Esophagus squamous epithelium (tissue), 5 donors: Measurements from ENCODE around the gene RASGRP1. TPM values are rescaled to one million over a fixed set of nuclear protein-coding genes. Genes with fewer than 3 reads are reported as not detected.

ENCODE experiments used
- DNase-seq: peaks from one replicate; lab custom pipeline; 2025; lab: John Stamatoyannopoulos, UW
- H3K27ac ChIP-seq, 4 donors: fragments of 200-600 bp; sonication (generic); one replicate each; pipeline ENCODE4 v1.5.1; 2016 to 2019; ENCODE audit warnings: mild to moderate bottlenecking in 1 of 4
- H3K27me3 ChIP-seq, 4 donors: fragments of 200-600 bp; sonication (generic); 1 replicate in 3 of 4; 2 replicates in 1 of 4; pipeline versions ENCODE4 v1.5.1 to v1.6.0; 2017 to 2021; ENCODE audit warnings: antibody characterized with exemption in 1 of 4
- H3K36me3 ChIP-seq, 3 donors: fragments of 200-600 bp; sonication (generic); one replicate each; pipeline ENCODE4 v1.5.1; 2016 to 2019
- H3K4me1 ChIP-seq, 3 donors: fragments of 200-600 bp; sonication (generic); one replicate each; pipeline ENCODE4 v1.5.1; 2017 to 2019
- H3K4me3 ChIP-seq, 4 donors: fragments of 200-600 bp; sonication (generic); 1 replicate in 3 of 4; 2 replicates in 1 of 4; pipeline ENCODE4 v1.5.1; 2016 to 2019; ENCODE audit warnings: mild to moderate bottlenecking in 2 of 4, moderate library complexity in 1 of 4
- H3K9me3 ChIP-seq, 3 donors: fragments of 200-600 bp; sonication (generic); one replicate each; pipeline ENCODE4 v1.5.1; 2016 to 2019
- POLR2A ChIP-seq, 4 donors: fragments of 450-650 bp; IDR thresholded peaks; one replicate each; pipeline ENCODE4 v1.6.1; 2017; ENCODE audit warnings: antibody characterized with exemption in 4 of 4, mild to moderate bottlenecking in 4 of 4, moderate library complexity in 3 of 4
- WGBS, 2 donors: methylation state at CpG; one replicate each; pipeline ENCODE4 v1.1.5; 2018; 5-methylcytosine and 5-hydroxymethylcytosine counted together
- intact Hi-C: fragments of 100-400 bp; cut with DNase I; formaldehyde crosslinking; loops from one replicate; pipeline ENCODE4 v1.15.0; 2022
- total RNA-seq, 4 donors: library from RNA; depleted of rRNA; stranded (reverse); fragments of >200 nt; gene quantifications; one replicate each; pipeline ENCODE4 v1.1.0, GENCODE V29; 2016
- TF ChIP-seq, protein P1 (sequence below), 6 experiments: fragments of 450-650 bp in 4 of 6; fragments of 200-600 bp in 2 of 6; sonication (generic) in 2 of 6; IDR thresholded peaks; one replicate each; pipeline ENCODE4 v1.5.1; 2016 to 2019; ENCODE audit warnings: antibody characterized with exemption in 6 of 6, mild to moderate bottlenecking in 4 of 6, moderate library complexity in 4 of 6
- donor health status: DM: yes; HTN: yes; CAD: no.

The RASGRP1 gene
- total RNA-seq, 4 donors from 2014 or later = 9.2 to 16.0 (median 12.2) TPM

DNA sequence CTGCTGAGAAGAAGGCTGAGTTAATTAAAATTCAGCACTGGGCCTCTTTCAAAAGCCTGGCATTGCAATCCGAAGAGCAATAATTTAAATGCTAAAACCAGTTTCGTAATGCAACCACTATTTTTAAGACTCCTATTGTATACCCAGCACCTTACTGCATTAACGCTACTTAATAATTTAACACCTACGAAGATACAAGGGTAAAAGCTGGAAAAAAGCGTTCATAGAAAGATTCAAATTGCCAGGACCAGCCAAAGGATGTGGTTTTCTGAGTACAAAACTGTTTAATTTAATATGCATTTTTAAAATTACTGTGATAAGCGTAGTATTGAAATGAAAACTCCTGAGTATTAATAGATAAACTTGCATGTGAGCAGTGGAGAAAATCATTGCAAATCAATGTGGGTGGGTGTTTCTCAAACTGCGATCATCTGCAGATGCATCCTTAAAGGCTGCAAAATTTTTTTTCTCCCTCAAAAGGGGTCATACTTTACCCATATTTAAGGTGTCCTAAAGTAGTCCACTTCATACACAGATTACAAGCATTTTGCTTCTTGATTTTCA lies 12.9 kb upstream of the RASGRP1 start:
- TF ChIP-seq, protein P1, sequence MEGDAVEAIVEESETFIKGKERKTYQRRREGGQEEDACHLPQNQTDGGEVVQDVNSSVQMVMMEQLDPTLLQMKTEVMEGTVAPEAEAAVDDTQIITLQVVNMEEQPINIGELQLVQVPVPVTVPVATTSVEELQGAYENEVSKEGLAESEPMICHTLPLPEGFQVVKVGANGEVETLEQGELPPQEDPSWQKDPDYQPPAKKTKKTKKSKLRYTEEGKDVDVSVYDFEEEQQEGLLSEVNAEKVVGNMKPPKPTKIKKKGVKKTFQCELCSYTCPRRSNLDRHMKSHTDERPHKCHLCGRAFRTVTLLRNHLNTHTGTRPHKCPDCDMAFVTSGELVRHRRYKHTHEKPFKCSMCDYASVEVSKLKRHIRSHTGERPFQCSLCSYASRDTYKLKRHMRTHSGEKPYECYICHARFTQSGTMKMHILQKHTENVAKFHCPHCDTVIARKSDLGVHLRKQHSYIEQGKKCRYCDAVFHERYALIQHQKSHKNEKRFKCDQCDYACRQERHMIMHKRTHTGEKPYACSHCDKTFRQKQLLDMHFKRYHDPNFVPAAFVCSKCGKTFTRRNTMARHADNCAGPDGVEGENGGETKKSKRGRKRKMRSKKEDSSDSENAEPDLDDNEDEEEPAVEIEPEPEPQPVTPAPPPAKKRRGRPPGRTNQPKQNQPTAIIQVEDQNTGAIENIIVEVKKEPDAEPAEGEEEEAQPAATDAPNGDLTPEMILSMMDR (IDR thresholded peaks at IDR 0.05) = no peak
- TF ChIP-seq POLR2A (IDR thresholded peaks at IDR 0.05) = no peak
- H3K27me3 ChIP-seq = peaks cover 0 to 28% (median 0%) of the 10 kb centered on the region in 4 donors
- no peaks in the 10 kb centered on the region for H3K9me3 ChIP-seq
- intact Hi-C loops = no loop called here
- no peak for DNase-seq
- 81 to 82% methylated on average over 7 of the region's 7 CpGs for WGBS, 2 donors
- no peaks in the 10 kb centered on the region for H3K4me1 ChIP-seq
- no peak overlapping the region for H3K27ac ChIP-seq
- H3K36me3 ChIP-seq = no peaks in the 10 kb centered on the region
- H3K4me3 ChIP-seq = no peak overlapping the region

DNA sequence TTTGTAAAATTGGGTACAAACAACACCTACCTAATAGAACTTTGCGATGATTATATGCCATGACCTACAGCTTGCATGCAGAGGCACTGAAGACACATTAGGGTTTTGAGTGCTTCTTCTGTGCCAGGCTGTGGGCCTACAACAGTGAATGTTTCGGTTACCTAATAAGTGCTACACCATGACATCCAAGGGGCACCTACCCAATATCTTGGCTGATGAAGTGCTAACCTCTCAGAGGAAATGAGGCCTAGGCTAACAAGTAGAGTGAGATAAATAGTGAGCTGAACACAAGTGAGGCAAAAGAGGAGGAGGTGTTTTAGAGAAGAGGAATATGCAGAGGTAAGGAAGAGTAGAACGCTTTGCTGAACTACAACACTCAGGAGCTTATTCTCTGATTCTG lies 12.2 kb upstream of the RASGRP1 start:
- TF ChIP-seq, protein P1 (IDR thresholded peaks at IDR 0.05) = no peak
- TF ChIP-seq POLR2A (IDR thresholded peaks at IDR 0.05) = no peak
- no peaks in the 10 kb centered on the region for H3K36me3 ChIP-seq
- H3K4me1 ChIP-seq = no peaks in the 10 kb centered on the region
- no peak overlapping the region for H3K27ac ChIP-seq
- 89 to 96% methylated on average over 3 of the region's 3 CpGs for WGBS, 2 donors
- no peak for DNase-seq
- intact Hi-C loops = no loop called here
- H3K4me3 ChIP-seq = no peak overlapping the region
- H3K9me3 ChIP-seq = no peaks in the 10 kb centered on the region
- H3K27me3 ChIP-seq = peaks cover 0 to 28% (median 0%) of the 10 kb centered on the region in 4 donors

DNA sequence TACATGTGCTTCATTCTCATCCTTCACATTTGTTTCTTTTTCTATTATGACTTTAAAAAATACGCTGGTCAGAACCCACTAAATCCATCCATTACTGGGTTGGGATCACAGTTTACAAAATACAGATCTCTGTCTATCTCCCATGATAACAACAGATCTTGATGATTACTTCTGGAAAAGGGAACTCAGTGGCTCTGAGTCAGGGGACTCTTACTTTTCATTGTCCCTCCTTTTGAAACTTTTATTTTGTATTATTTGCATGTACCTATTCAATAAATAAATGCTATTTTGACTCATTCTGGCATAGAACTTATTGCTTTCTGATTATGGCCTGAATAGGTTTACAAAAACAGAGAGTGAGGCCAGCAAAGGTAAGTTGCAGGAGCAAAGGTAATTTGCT lies 11.6 kb upstream of the RASGRP1 start:
- TF ChIP-seq, protein P1 (IDR thresholded peaks at IDR 0.05) = no peak
- TF ChIP-seq POLR2A (IDR thresholded peaks at IDR 0.05) = no peak
- Histone ChIP-seq H3K27ac (no peak overlapping the region), H3K27me3 (peaks cover 0 to 28% (median 0%) of the 10 kb centered on the region in 4 donors), H3K4me3 (no peak overlapping the region), H3K4me1 (no peaks in the 10 kb centered on the region), H3K9me3 (no peaks in the 10 kb centered on the region), H3K36me3 (no peaks in the 10 kb centered on the region)
- intact Hi-C loops = no loop called here
- WGBS, 2 donors = 75 to 80% methylated on average over 1 of the region's 1 CpG
- no peak for DNase-seq

DNA sequence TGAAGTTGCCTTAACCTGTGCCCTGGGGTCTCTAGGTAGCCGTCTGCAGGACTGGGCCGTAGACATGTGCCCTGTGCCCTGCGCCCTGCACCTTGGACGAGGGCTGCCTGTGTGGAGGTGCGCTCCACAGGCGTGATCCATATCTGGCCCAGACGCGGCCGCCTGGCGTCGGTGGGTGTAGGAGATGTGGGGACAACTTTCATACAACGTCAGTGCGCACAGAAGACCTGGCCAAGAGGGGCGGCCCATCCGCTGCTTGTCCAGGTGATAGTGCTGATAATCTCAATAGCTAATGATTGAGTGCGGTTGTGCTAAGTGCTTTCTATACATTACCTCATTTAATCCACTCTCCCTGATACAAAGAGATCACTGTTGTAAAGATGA lies 665 bp upstream of the RASGRP1 start:
- WGBS, 2 donors = 80 to 88% methylated on average over 5 to 10 of the region's 16 CpGs
- peak overlapping the region in 2 of 4 donors; percentile 89 for H3K27ac ChIP-seq
- no peaks in the 10 kb centered on the region for H3K9me3 ChIP-seq
- intact Hi-C loops = no loop called here
- H3K4me3 ChIP-seq = peak overlapping the region in 3 of 4 donors; percentile 54 to 85 (median 77)
- H3K4me1 ChIP-seq = peaks cover 12 to 39% (median 13%) of the 10 kb centered on the region in 3 donors
- H3K36me3 ChIP-seq = no peaks in the 10 kb centered on the region
- TF ChIP-seq POLR2A (IDR thresholded peaks at IDR 0.05) = no peak
- TF ChIP-seq, protein P1 (IDR thresholded peaks at IDR 0.05) = no peak
- peaks cover 0 to 38% (median 2%) of the 10 kb centered on the region in 4 donors for H3K27me3 ChIP-seq
- DNase-seq = no peak

DNA sequence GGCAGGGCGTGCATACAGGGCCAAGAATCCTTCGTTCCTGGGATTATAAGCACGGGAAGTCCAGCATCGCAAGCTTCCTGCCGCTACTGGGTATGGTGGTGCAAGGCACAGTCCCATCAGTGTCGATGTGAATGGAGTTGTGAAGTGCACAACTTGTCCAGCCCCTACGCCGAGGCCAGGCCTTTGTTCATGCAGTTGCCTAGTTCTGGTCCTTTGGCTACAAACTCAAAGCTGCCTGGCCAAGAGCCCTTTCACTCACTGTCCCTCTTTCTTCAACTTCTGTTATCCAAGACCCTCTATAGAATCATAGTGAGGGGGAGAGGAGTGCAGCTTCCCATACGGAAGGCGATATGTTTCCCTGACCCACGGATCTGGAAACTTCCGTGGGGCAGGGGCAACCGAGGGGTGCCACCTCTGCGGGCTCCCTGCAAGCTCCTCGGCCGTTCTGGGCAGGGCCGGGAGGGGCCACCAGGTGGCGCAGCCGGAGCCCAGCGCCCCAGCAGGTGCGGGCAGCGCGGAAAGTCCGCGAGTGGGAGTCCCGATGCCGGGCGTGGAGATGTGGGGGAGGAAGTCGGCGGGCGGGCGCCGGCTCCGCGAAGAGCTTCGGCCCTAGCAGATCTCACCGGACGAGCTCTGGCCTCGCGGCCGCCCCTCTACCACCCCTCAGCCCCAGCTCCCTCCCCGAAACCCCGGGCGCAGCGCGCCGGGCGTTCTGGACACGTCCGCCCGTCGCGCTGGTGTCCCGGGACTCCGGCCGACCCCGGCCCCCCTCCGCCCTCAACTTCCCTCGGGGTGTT lies 693 bp downstream of the RASGRP1 start:
- intact Hi-C loops = loop anchor here (5.0 kb wide), 1 partner anchor 128 kb away; no protein-coding TSS in a partner anchor
- Histone ChIP-seq H3K27me3 (peaks cover 0 to 45% (median 2%) of the 10 kb centered on the region in 4 donors), H3K9me3 (no peaks in the 10 kb centered on the region), H3K36me3 (peaks cover 0 to 4% (median 0%) of the 10 kb centered on the region in 3 donors), H3K4me3 (peak overlapping the region; percentile 54 to 85 (median 68)), H3K27ac (peak overlapping the region; percentile 80 to 89 (median 86)), H3K4me1 (peaks cover 12 to 48% (median 13%) of the 10 kb centered on the region in 3 donors)
- peak; percentile 9 for DNase-seq
- no peak for TF ChIP-seq POLR2A (IDR thresholded peaks at IDR 0.05)
- TF ChIP-seq, protein P1 (IDR thresholded peaks at IDR 0.05) = peak; percentile 91 to 96 (median 92)
- WGBS, 2 donors = 50% methylated on average over 10 of the region's 59 CpGs; no CpG with 5 or more reads in 1 of the 2 donors
